ENCODE data around the gene WDR7. TPM values are rescaled to one million over a fixed set of nuclear protein-coding genes. Genes with fewer than 3 reads are reported as not detected.

Gene WDR7
- total and polyA plus RNA-seq, 2 donors = 9.1 to 70.8 TPM

GRCh38 chr18:57059366-57059765, 408.2 kb downstream of the WDR7 start:
- Histone ChIP-seq H3K4me1 (ENCODE audit: insufficient read depth) (no peaks in the 10 kb centered on the region), H3K27ac (ENCODE audit: low read depth) (no peak overlapping the region), H3K4me3 (ENCODE audit: low read depth, low read length) (no peak overlapping the region), H3K36me3 (ENCODE audit: insufficient read depth) (no peaks in the 10 kb centered on the region)
- no peak for DNase-seq (ENCODE audit: extremely low spot score)
- 82% methylated on average over 5 of the region's 5 CpGs for WGBS

- no peak for DNase-seq (ENCODE audit: extremely low spot score)
- H3K4me3 ChIP-seq (ENCODE audit: low read depth, low read length) = no peak overlapping the region
- no peaks in the 10 kb centered on the region for H3K36me3 ChIP-seq (ENCODE audit: insufficient read depth)
- WGBS = 72% methylated on average over 8 of the region's 8 CpGs
- H3K4me1 ChIP-seq (ENCODE audit: insufficient read depth) = no peaks in the 10 kb centered on the region
- no peak overlapping the region for H3K27ac ChIP-seq (ENCODE audit: low read depth)
Measured at GRCh38 chr18:57060814-57061213, 409.7 kb downstream of the WDR7 start.

GRCh38 chr18:57062178-57062577, 411.0 kb downstream of the WDR7 start:
- Histone ChIP-seq H3K4me3 (ENCODE audit: low read depth, low read length) (no peak overlapping the region), H3K36me3 (ENCODE audit: insufficient read depth) (no peaks in the 10 kb centered on the region), H3K4me1 (ENCODE audit: insufficient read depth) (no peaks in the 10 kb centered on the region), H3K27ac (ENCODE audit: low read depth) (no peak overlapping the region)
- 73% methylated on average over 4 of the region's 4 CpGs for WGBS
- DNase-seq (ENCODE audit: extremely low spot score) = no peak

GRCh38 chr18:57062844-57063243, 411.7 kb downstream of the WDR7 start:
- DNase-seq (ENCODE audit: extremely low spot score) = no peak
- no peak overlapping the region for H3K27ac ChIP-seq (ENCODE audit: low read depth)
- no peaks in the 10 kb centered on the region for H3K4me1 ChIP-seq (ENCODE audit: insufficient read depth)
- no peak overlapping the region for H3K4me3 ChIP-seq (ENCODE audit: low read depth, low read length)
- no peaks in the 10 kb centered on the region for H3K36me3 ChIP-seq (ENCODE audit: insufficient read depth)
- WGBS = 72% methylated on average over 11 of the region's 11 CpGs

GRCh38 chr18:57063601-57064103, 412.5 kb downstream of the WDR7 start:
- no peak overlapping the region for H3K4me3 ChIP-seq (ENCODE audit: low read depth, low read length)
- H3K4me1 ChIP-seq (ENCODE audit: insufficient read depth) = no peaks in the 10 kb centered on the region
- DNase-seq (ENCODE audit: extremely low spot score) = no peak
- 67% methylated on average over 3 of the region's 3 CpGs for WGBS
- H3K27ac ChIP-seq (ENCODE audit: low read depth) = no peak overlapping the region
- no peaks in the 10 kb centered on the region for H3K36me3 ChIP-seq (ENCODE audit: insufficient read depth)

- no peak overlapping the region for H3K27ac ChIP-seq (ENCODE audit: low read depth)
- no peaks in the 10 kb centered on the region for H3K4me1 ChIP-seq (ENCODE audit: insufficient read depth)
- no peak overlapping the region for H3K4me3 ChIP-seq (ENCODE audit: low read depth, low read length)
- DNase-seq (ENCODE audit: extremely low spot score) = no peak
- no peaks in the 10 kb centered on the region for H3K36me3 ChIP-seq (ENCODE audit: insufficient read depth)
- WGBS = 67% methylated on average over 9 of the region's 9 CpGs
Measured at GRCh38 chr18:57073501-57074187, 422.5 kb downstream of the WDR7 start.

GRCh38 chr18:57075716-57076400, 424.7 kb downstream of the WDR7 start:
- DNase-seq (ENCODE audit: extremely low spot score) = no peak
- 37% methylated on average over 17 of the region's 17 CpGs for WGBS
- Histone ChIP-seq H3K36me3 (ENCODE audit: insufficient read depth) (no peaks in the 10 kb centered on the region), H3K4me1 (ENCODE audit: insufficient read depth) (no peaks in the 10 kb centered on the region), H3K27ac (ENCODE audit: low read depth) (no peak overlapping the region), H3K4me3 (ENCODE audit: low read depth, low read length) (no peak overlapping the region)

GRCh38 chr18:57077005-57077765, 426.0 kb downstream of the WDR7 start:
- 70% methylated on average over 13 of the region's 13 CpGs for WGBS
- no peak for DNase-seq (ENCODE audit: extremely low spot score)
- Histone ChIP-seq H3K4me1 (ENCODE audit: insufficient read depth) (no peaks in the 10 kb centered on the region), H3K36me3 (ENCODE audit: insufficient read depth) (no peaks in the 10 kb centered on the region), H3K4me3 (ENCODE audit: low read depth, low read length) (no peak overlapping the region), H3K27ac (ENCODE audit: low read depth) (no peak overlapping the region)

- Histone ChIP-seq H3K4me1 (ENCODE audit: insufficient read depth) (no peaks in the 10 kb centered on the region), H3K27ac (ENCODE audit: low read depth) (no peak overlapping the region), H3K36me3 (ENCODE audit: insufficient read depth) (no peaks in the 10 kb centered on the region), H3K4me3 (ENCODE audit: low read depth, low read length) (no peak overlapping the region)
- DNase-seq (ENCODE audit: extremely low spot score) = no peak
- WGBS = 70% methylated on average over 11 of the region's 11 CpGs
Measured at GRCh38 chr18:57077786-57078552, 426.8 kb downstream of the WDR7 start.

- Histone ChIP-seq H3K4me1 (ENCODE audit: insufficient read depth) (no peaks in the 10 kb centered on the region), H3K4me3 (ENCODE audit: low read depth, low read length) (no peak overlapping the region), H3K36me3 (ENCODE audit: insufficient read depth) (no peaks in the 10 kb centered on the region), H3K27ac (ENCODE audit: low read depth) (no peak overlapping the region)
- no peak for DNase-seq (ENCODE audit: extremely low spot score)
- 69% methylated on average over 9 of the region's 9 CpGs for WGBS
Measured at GRCh38 chr18:57078614-57079013, 427.5 kb downstream of the WDR7 start.

GRCh38 chr18:57080479-57080878, 429.3 kb downstream of the WDR7 start:
- Histone ChIP-seq H3K36me3 (ENCODE audit: insufficient read depth) (no peaks in the 10 kb centered on the region), H3K4me3 (ENCODE audit: low read depth, low read length) (no peak overlapping the region), H3K4me1 (ENCODE audit: insufficient read depth) (no peaks in the 10 kb centered on the region), H3K27ac (ENCODE audit: low read depth) (no peak overlapping the region)
- 83% methylated on average over 3 of the region's 3 CpGs for WGBS
- DNase-seq (ENCODE audit: extremely low spot score) = no peak

- Histone ChIP-seq H3K36me3 (ENCODE audit: insufficient read depth) (no peaks in the 10 kb centered on the region), H3K4me3 (ENCODE audit: low read depth, low read length) (no peak overlapping the region), H3K4me1 (ENCODE audit: insufficient read depth) (no peaks in the 10 kb centered on the region), H3K27ac (ENCODE audit: low read depth) (no peak overlapping the region)
- DNase-seq (ENCODE audit: extremely low spot score) = no peak
- 89% methylated on average over 10 of the region's 10 CpGs for WGBS
Measured at GRCh38 chr18:57081899-57082298, 430.7 kb downstream of the WDR7 start.

- Histone ChIP-seq H3K27ac (ENCODE audit: low read depth) (no peak overlapping the region), H3K36me3 (ENCODE audit: insufficient read depth) (no peaks in the 10 kb centered on the region), H3K4me1 (ENCODE audit: insufficient read depth) (no peaks in the 10 kb centered on the region), H3K4me3 (ENCODE audit: low read depth, low read length) (no peak overlapping the region)
- WGBS = 94% methylated on average over 2 of the region's 2 CpGs
- DNase-seq (ENCODE audit: extremely low spot score) = no peak
Measured at GRCh38 chr18:57083485-57083884, 432.3 kb downstream of the WDR7 start.
